HepG2 (cell line): ENCODE measurements around the gene GNL1. TPM values are rescaled to one million over a fixed set of nuclear protein-coding genes. Genes with fewer than 3 reads are reported as not detected.

Experiments used
- ATAC-seq: fragments of 200-7000 bp; cut with Tn5 transposase; 3 replicates; pipeline ENCODE4 v1.9.1; 2020; ENCODE audit warnings: mild to moderate bottlenecking, moderate library complexity
- BruUV-seq: library from RNA; stranded (reverse); fragments of 400-500 nt; replicated peaks from 2 replicates; lab custom pipeline; 2021; lab: Mats Ljungman, UMichigan
- CTCF ChIA-PET: fragments of 300-600 bp; formaldehyde crosslinking; extraction: SDS; loops from one replicate; lab custom pipeline; 2021; ENCODE audit warnings: low total read pairs, inconsistent platforms, low intra/inter-chr PET ratio; lab: Yijun Ruan, JAX
- POLR2A ChIA-PET: fragments of 350-600 bp; sonication (Branson Sonifier 250); formaldehyde crosslinking; loops from one replicate; lab custom pipeline; 2020; ENCODE audit warnings: antibody characterized with exemption, inconsistent platforms; lab: Yijun Ruan, JAX
- DNase-seq: peaks from one replicate; pipeline ENCODE4 v3.0.0-alpha.2; 2015; ENCODE audit warnings: low spot score
- FAIRE-seq: peaks from 3 replicates; lab custom pipeline; 2011; peaks lifted over from hg19 to GRCh38; lab: Jason Lieb, UNC
- H2AFZ ChIP-seq: one replicate; pipeline ENCODE4 v1.6.1; 2011; ENCODE audit warnings: low read length, inconsistent platforms
- H3K27ac ChIP-seq: fragments of 300-600 bp; 3 replicates; pipeline ENCODE4 v1.8.0; 2011; ENCODE audit warnings: mixed run types, mild to moderate bottlenecking, mixed read lengths, low read length, inconsistent platforms; ENCODE audit not compliant: insufficient read depth; ENCODE audit errors: extremely low read length
- H3K27me3 ChIP-seq, 2 experiments: fragments of 200-600 bp in 1 of 2; 2 replicates in 1 of 2; 3 replicates in 1 of 2; pipeline versions ENCODE4 v1.6.0 to v1.8.0; 2011; ENCODE audit warnings: low read length in 2 of 2, mild to moderate bottlenecking in 2 of 2, moderate library complexity in 2 of 2, inconsistent platforms in 1 of 2; ENCODE audit not compliant: insufficient read depth in 2 of 2, control insufficient read depth in 1 of 2
- H3K36me3 ChIP-seq, 2 experiments: fragments of 200-600 bp in 1 of 2; replicated peaks in 1 of 2; 2 replicates in 1 of 2; 3 replicates in 1 of 2; pipeline versions ENCODE4 v1.5.1 to v1.8.0; 2011; ENCODE audit warnings: low read length in 2 of 2, inconsistent platforms in 1 of 2; ENCODE audit not compliant: insufficient read depth in 2 of 2, control insufficient read depth in 1 of 2
- H3K4me1 ChIP-seq: 2 replicates; pipeline ENCODE4 v1.5.1; 2012; ENCODE audit warnings: low read length, inconsistent platforms; ENCODE audit not compliant: insufficient read depth
- H3K4me2 ChIP-seq: 2 replicates; pipeline ENCODE4 v1.6.0; 2011; ENCODE audit warnings: low read depth, low read length, inconsistent platforms
- H3K4me3 ChIP-seq, 3 experiments: fragments of 200-600 bp in 1 of 3; sonication (generic), shearing (Covaris generic) in 1 of 3; replicated peaks in 1 of 3; 2 replicates each; pipeline ENCODE4 v1.5.1; 2011 to 2016; ENCODE audit warnings: low read length in 3 of 3, inconsistent platforms in 2 of 3, low read depth in 2 of 3, mild to moderate bottlenecking in 2 of 3, control low read depth in 1 of 3, mixed read lengths in 1 of 3; ENCODE audit not compliant: insufficient read depth in 1 of 3
- H3K79me2 ChIP-seq: one replicate; pipeline ENCODE4 v1.6.1; 2011; ENCODE audit warnings: low read length, inconsistent platforms; ENCODE audit not compliant: insufficient read depth
- H3K9ac ChIP-seq: 2 replicates; pipeline ENCODE4 v1.6.0; 2011; ENCODE audit warnings: mild to moderate bottlenecking, low read depth, low read length, inconsistent platforms; ENCODE audit not compliant: insufficient read depth
- H3K9me3 ChIP-seq: 2 replicates; pipeline ENCODE4 v1.5.1; 2012; ENCODE audit warnings: mild to moderate bottlenecking, low read length
- H4K20me1 ChIP-seq: 2 replicates; pipeline ENCODE4 v1.6.0; 2011; ENCODE audit warnings: inconsistent platforms, mild to moderate bottlenecking, low read length, moderate library complexity; ENCODE audit not compliant: insufficient read depth
- JUNB ChIP-seq: sonication (generic); formaldehyde crosslinking; IDR thresholded peaks from 2 replicates; pipeline ENCODE4 v1.8.0; 2022; ENCODE audit warnings: missing genetic modification reagents, mild to moderate bottlenecking, borderline replicate concordance
- KDM3A ChIP-seq: IDR thresholded peaks from 2 replicates; pipeline ENCODE4 v1.6.1; 2018; ENCODE audit warnings: low read depth, missing compliant biosample characterization
- KDM5A ChIP-seq: fragments of 200-600 bp; sonication (generic); IDR thresholded peaks from 2 replicates; pipeline ENCODE4 v1.7.0; 2018; ENCODE audit warnings: antibody characterized with exemption, mild to moderate bottlenecking, low read length, borderline replicate concordance
- ZNF678 ChIP-seq: sonication (generic); formaldehyde crosslinking; IDR thresholded peaks from 2 replicates; pipeline ENCODE4 v1.4.0; 2020; ENCODE audit warnings: mild to moderate bottlenecking, missing genetic modification reagents
- WGBS: methylation state at CpG from one replicate; pipeline ENCODE4 v1.1.6; 2017; ENCODE audit warnings: low lambda C conversion rate; 5-methylcytosine and 5-hydroxymethylcytosine counted together
- in situ Hi-C: cut with HindIII; loops from 2 replicates; pipeline ENCODE4 v1.10.0; 2017; ENCODE audit warnings: low pct_unique_long_range_greater_than_20kb; ENCODE audit not compliant: extremely low pct_ligation_motif_present
- intact Hi-C: fragments of 100-400 bp; cut with micrococcal nuclease; formaldehyde crosslinking; loops from one replicate; pipeline ENCODE4 v1.10.0; 2022; ENCODE audit not compliant: unreplicated experiment
- polyA plus RNA-seq, 8 experiments: library from polyadenylated mRNA; depleted of rRNA in 3 of 8; stranded (reverse) in 7 of 8; unstranded in 1 of 8; fragments of >200 nt; fragmentation: Illumina TruSeq in 4 of 8; extraction: Trizol in 4 of 8; gene quantifications; 2 replicates each; pipeline versions ENCODE4 v1.2.1 to v1.2.3, GENCODE V29; 2011 to 2016; ENCODE audit warnings: low read depth in 4 of 8, missing spikeins in 1 of 8, mixed read lengths in 1 of 8; ENCODE audit not compliant: insufficient read depth in 1 of 8
- total RNA-seq, 5 experiments: library from RNA; depleted of rRNA; stranded (reverse); fragments of >200 nt; fragmentation: Illumina TruSeq; extraction: Trizol; gene quantifications; 2 replicates each; pipeline ENCODE4 v1.2.3, GENCODE V29; 2016; ENCODE audit warnings: low read depth in 1 of 5
- TF ChIP-seq, protein P1 (sequence below): sonication (generic); formaldehyde crosslinking; IDR thresholded peaks from 2 replicates; pipeline ENCODE4 v1.9.0; 2022; ENCODE audit warnings: low read depth, missing genetic modification reagents
- TF ChIP-seq, protein P2 (sequence below), 2 experiments: sonication (generic) in 1 of 2; formaldehyde crosslinking in 1 of 2; IDR thresholded peaks; 2 replicates each; pipeline versions ENCODE4 v1.4.0 to v1.6.1; 2016 to 2020; ENCODE audit warnings: borderline replicate concordance in 1 of 2, low read depth in 1 of 2, mild to moderate bottlenecking in 1 of 2, missing genetic modification reagents in 1 of 2
- TF ChIP-seq, protein P3 (sequence below), 2 experiments: sonication (generic) in 1 of 2; formaldehyde crosslinking in 1 of 2; IDR thresholded peaks; 2 replicates each; pipeline versions ENCODE4 v1.5.1 to v1.6.1; 2011 to 2020; ENCODE audit warnings: borderline replicate concordance in 1 of 2, low read depth in 1 of 2, low read length in 1 of 2, mild to moderate bottlenecking in 1 of 2, missing genetic modification reagents in 1 of 2, moderate library complexity in 1 of 2

Gene GNL1
- total and polyA plus RNA-seq, 2 of the 13 experiments (the other 11 are each of a cell fraction or from before 2014, with no cell fraction given), result 35.0 to 55.6 TPM

DNA sequence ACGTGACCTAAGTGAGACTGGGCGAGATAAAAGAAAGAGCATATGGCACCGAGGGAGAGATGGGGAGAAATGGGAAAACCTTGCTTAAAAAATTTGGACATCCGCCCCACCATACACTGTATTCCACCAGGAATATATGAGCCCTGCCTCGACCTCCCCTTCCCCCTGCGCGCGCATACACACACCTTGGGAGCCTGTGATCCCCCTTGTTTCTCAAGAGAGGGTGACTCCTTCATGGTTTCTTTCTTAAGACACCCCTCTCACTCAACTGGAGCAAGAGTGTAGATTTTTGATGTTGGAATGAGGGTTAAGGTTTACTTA is 15.4 kb upstream of the GNL1 start:
- intact Hi-C loops (no loop called here), in situ Hi-C loops (no loop called here)
- Histone ChIP-seq H3K4me1 (peaks cover 50% of the 10 kb centered on the region), H3K4me3 (peak overlapping the region; percentile 67 to 88 (median 71)), H3K79me2 (peaks cover 52% of the 10 kb centered on the region), H3K27me3 (no peaks in the 10 kb centered on the region; a peak in 1 of 5 replicates), H4K20me1 (peaks cover 23% of the 10 kb centered on the region), H3K36me3 (peaks cover 2 to 7% of the 10 kb centered on the region in 2 experiments), H3K4me2 (peak overlapping the region; percentile 99), H3K9ac (peak overlapping the region; percentile 88), H3K27ac (peak overlapping the region; percentile 80), H2AFZ (no peak overlapping the region), H3K9me3 (no peaks in the 10 kb centered on the region)
- ATAC-seq (no peak), DNase-seq (no peak), FAIRE-seq (no peak)
- POLR2A ChIA-PET, result interaction anchor here (0.6 to 2.6 kb wide), 21 partner anchors 9 to 832 kb away, joined by 3 to 74 read pairs (median 5); partner anchors contain the start of genes DHX16, GNL1, MRPS18B and PPP1R10
- WGBS, result 1% methylated on average over 8 of the region's 8 CpGs
- TSS peak; percentile 82 for BruUV-seq
- no peak for TF ChIP-seq KDM3A (CRISPR knock-in tag)
- TF ChIP-seq, protein P1, sequence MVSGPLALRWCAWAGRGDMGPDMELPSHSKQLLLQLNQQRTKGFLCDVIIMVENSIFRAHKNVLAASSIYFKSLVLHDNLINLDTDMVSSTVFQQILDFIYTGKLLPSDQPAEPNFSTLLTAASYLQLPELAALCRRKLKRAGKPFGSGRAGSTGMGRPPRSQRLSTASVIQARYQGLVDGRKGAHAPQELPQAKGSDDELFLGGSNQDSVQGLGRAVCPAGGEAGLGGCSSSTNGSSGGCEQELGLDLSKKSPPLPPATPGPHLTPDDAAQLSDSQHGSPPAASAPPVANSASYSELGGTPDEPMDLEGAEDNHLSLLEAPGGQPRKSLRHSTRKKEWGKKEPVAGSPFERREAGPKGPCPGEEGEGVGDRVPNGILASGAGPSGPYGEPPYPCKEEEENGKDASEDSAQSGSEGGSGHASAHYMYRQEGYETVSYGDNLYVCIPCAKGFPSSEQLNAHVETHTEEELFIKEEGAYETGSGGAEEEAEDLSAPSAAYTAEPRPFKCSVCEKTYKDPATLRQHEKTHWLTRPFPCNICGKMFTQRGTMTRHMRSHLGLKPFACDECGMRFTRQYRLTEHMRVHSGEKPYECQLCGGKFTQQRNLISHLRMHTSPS (CRISPR knock-in tag), result 0 out of 2 replicates have a peak, but pooled peaks have one; percentile 5
- TF ChIP-seq, protein P2, sequence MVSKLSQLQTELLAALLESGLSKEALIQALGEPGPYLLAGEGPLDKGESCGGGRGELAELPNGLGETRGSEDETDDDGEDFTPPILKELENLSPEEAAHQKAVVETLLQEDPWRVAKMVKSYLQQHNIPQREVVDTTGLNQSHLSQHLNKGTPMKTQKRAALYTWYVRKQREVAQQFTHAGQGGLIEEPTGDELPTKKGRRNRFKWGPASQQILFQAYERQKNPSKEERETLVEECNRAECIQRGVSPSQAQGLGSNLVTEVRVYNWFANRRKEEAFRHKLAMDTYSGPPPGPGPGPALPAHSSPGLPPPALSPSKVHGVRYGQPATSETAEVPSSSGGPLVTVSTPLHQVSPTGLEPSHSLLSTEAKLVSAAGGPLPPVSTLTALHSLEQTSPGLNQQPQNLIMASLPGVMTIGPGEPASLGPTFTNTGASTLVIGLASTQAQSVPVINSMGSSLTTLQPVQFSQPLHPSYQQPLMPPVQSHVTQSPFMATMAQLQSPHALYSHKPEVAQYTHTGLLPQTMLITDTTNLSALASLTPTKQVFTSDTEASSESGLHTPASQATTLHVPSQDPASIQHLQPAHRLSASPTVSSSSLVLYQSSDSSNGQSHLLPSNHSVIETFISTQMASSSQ (IDR thresholded peaks at IDR 0.05; ENCODE audit: low read depth), result peak; percentile 19; the same call in 1 of the 2 replicates
- TF ChIP-seq, protein P2 (CRISPR knock-in tag; IDR thresholded peaks at IDR 0.05; ENCODE audit: borderline replicate concordance), result no peak
- 0 out of 2 replicates have a peak, but pooled peaks have one; percentile 53 for TF ChIP-seq KDM5A
- TF ChIP-seq, protein P3, sequence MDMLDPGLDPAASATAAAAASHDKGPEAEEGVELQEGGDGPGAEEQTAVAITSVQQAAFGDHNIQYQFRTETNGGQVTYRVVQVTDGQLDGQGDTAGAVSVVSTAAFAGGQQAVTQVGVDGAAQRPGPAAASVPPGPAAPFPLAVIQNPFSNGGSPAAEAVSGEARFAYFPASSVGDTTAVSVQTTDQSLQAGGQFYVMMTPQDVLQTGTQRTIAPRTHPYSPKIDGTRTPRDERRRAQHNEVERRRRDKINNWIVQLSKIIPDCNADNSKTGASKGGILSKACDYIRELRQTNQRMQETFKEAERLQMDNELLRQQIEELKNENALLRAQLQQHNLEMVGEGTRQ (IDR thresholded peaks at IDR 0.05; ENCODE audit: low read depth, low read length), result peak; percentile 58; the same call in 1 of the 2 replicates
- TF ChIP-seq, protein P3 (CRISPR knock-in tag; IDR thresholded peaks at IDR 0.05; ENCODE audit: borderline replicate concordance), result no peak
- TF ChIP-seq JUNB (CRISPR knock-in tag), result no peak
- TF ChIP-seq ZNF678, result peak; percentile 2; the same call in 1 of the 2 replicates
- CTCF ChIA-PET, result no interaction called here
